AG20443 (cell line): Measurements from ENCODE around the gene NRXN3.

Experiments used
- DNase-seq: peaks from one replicate; pipeline ENCODE4 v3.0.0; 2012; ENCODE audit warnings: low spot score, mixed read lengths

NRXN3 gene

GRCh38 chr14:79829405-79830166, 1659.4 kb downstream of the NRXN3 start:
- no peak for DNase-seq

DNA sequence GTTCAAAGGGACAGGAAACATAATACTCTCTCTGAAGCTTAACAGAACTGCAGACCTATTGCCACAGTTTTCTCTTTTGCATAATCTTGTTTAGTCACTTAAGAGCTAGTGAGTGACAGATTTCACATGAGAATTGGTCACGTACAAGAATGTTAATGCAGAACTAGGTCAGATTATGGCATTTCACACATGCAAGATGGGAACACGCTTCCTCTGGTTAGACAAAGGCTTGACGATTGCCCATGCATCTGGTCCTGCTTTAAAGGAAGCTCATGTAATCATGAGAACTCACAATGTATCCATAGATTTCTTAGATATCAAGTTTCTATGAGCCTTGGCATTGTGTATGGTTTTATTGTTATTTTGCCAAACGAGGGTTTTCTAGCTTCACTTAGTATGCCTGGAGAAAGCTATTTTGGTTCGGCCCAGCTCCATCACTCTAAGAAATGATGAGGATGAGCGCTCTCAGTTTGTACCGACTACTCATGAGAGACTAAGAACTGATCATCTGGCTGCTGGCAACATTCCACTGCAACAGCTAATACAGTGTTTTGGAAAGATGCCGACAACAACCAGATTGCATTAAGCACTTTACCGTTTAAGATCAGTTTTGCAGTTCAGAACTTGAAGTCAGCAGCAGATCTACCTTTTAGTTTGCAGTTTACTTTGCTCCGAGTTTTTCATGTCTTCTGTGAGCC, 1661.2 kb downstream of the NRXN3 start:
- peak; percentile 15 for DNase-seq

- DNase-seq: no peak
Observed at GRCh38 chr14:79833781-79834180, 1663.6 kb downstream of the NRXN3 start.

GRCh38 chr14:79834868-79835267, 1664.7 kb downstream of the NRXN3 start:
- no peak for DNase-seq

- DNase-seq: no peak
Observed at GRCh38 chr14:79836577-79836976, 1666.4 kb downstream of the NRXN3 start.

DNA sequence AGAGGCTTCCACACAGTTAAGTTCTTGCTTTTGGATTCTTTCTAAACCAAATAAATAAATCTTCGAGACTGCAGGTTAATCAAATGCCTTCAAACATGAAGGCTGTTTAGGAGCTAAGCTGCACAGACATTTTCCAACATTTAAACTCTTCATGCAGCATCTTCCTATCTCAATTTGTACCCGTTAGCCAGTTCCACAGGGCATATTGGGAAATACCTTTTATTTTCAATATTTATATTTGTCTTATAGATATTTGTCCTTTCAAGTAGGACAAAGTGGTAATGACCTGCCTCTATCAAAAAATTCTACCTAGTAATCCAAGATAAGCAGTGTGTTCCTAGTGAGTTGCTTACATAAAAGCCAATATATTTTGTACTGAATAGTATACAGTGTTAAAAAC, 1667.5 kb downstream of the NRXN3 start:
- no peak for DNase-seq

DNA sequence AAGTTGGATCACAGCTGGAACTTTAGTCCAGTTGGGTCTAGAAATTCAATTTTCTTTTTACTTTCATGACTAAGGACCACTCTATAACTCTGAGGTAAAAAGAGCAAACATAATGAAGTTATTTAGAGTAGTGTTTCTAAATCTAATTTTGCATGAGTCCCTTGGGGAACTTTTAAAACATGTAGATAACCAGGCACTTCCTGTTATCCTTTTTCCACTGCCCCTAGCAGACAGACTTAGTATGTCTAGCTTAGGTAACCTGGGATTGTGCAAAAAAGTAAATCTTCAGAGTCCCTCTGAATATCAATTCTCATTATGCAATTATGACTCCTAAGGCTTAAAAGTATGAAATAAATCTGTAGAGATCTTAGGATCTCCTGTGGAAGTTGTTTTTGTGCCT, 1669.9 kb downstream of the NRXN3 start:
- no peak for DNase-seq

- DNase-seq: no peak
Observed at GRCh38 chr14:79840831-79841230, 1670.7 kb downstream of the NRXN3 start.

DNA sequence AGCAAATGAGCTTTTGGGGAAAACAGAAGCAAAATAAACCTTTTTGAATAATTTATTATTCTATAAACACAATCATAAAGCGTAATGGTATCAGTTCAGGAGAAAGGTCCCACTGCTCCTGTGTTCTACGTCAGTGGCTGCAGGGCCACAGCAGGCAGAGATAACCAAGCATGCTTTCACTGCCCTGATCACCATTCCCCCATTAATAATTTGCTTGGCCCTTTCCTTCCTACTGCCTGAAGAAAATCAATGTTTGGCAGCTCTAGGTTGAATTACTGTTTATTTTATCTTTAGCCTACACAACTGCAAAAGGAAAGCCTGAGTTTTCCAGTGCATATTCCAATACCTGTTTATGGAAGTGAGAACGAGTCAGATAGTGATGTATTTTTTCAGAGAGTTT, 1671.3 kb downstream of the NRXN3 start:
- no peak for DNase-seq

DNA sequence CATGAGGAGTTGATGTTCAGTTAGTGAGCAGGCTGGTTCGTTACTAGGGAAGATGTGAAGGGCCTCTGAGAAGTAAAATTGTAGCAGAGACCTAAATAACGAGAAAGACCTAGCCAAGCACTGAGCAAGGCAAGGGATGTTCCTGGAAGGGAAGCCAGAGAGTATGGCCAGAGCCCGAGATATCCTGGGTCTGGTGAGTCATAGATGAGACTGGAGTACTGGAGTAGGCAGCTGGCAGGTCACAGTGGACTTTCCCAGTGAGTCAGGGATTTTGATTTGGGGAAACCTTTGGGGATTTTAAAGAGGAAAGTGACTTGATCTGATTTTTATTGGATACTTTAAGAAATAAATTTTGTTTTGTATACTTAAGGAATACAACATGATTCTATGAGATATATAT, 1672.1 kb downstream of the NRXN3 start:
- peak; percentile 55 for DNase-seq

DNA sequence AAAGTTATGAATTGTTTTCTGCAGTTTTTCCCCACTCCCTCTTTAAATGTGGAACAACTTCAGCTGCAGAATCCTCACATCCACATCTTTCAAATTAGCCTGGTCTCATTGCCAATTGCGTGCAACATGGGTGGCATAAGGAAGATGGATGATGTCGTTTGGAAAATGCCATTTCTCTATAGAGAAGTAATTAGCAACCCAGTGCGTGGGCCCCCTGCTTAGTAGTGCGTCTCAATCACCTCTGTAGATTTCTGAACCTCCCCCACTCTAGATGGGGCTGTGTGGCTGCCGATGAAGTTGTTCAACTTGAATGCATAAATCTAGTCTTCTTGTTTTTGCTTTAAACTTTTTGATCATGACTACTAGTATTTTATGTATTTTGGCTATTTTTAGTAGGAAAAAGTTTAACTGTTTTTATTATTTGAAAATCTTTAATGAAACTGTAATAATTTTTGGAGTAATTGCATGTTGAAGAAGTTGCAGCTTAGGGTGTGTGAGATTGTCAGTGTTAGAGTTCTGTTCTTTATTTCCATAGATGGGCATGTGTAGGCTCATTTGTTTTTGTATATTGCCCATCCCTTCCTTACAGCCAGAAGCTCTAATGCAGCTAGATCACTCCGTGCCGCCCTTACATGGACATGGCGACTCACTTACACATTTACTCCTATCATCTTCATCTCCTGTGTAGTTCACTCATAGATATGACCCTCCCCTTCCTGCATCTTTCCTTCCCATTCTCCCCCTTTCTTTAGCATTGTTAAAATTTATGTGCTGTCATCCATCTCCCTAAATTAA, 1683.0 kb downstream of the NRXN3 start:
- DNase-seq: no peak

GRCh38 chr14:79855789-79856188, 1685.6 kb downstream of the NRXN3 start:
- DNase-seq: no peak

- DNase-seq: no peak
Observed at GRCh38 chr14:79856381-79856780, 1686.2 kb downstream of the NRXN3 start.

- DNase-seq: no peak
Observed at GRCh38 chr14:79861111-79861510, 1690.9 kb downstream of the NRXN3 start.

DNA sequence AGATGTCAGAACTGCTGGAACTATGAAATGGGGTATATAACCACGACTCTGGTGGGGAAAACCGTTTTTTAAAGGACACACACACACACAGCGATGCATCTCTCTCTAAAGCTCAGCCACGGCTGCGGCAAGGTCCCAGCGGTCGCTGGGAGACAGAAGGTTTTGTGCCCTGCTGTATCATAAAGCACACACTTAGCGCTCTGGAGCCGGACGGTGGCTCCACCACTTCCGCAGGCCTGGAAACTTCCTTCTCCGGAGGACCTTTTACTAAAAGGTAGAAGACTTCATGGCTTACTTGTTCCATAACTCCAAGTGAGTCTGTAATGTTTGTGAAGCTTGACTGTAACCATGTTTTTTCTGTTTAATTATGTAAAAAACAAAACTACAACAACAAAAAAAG, 1691.9 kb downstream of the NRXN3 start:
- DNase-seq: no peak

DNA sequence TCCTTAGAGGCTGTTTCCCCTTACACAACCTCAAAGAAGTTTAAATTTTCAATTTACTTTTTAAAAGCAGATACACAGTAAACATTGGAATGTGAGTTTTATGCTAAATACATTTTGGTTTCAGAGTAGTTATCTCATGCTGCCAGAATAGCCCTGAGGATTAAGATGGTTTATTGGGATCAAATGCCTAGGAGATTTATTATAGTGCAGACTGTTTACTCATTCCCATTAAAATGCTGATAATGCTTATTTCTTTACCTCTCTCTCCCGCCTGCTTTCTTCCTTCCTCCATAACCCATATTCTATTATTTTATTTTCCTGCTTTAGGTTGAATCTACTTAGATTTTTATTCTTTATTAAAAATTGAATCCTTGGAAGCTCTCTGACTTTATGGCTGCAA, 1701.0 kb downstream of the NRXN3 start:
- DNase-seq: no peak

DNA sequence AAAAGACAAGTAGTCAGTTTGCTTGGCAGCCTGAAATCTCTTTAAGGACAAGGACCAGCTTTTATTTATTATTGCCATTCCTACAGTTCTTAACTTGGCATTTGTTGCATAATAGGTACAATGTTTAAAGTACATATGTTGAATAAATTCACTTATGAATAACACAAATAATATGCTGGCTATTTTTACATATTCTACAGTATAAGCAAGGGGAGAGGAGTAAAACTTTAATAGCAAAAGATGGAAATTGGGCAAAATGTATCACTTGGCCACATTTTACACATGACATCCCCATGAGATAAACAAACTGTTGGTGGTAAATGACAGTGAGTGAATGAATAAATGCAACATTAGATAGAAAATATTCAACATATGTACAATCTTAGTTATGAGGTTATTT, 1708.1 kb downstream of the NRXN3 start:
- no peak for DNase-seq

GRCh38 chr14:79878785-79879184, 1708.6 kb downstream of the NRXN3 start:
- no peak for DNase-seq

GRCh38 chr14:79881299-79881698, 1711.1 kb downstream of the NRXN3 start:
- DNase-seq: no peak

DNA sequence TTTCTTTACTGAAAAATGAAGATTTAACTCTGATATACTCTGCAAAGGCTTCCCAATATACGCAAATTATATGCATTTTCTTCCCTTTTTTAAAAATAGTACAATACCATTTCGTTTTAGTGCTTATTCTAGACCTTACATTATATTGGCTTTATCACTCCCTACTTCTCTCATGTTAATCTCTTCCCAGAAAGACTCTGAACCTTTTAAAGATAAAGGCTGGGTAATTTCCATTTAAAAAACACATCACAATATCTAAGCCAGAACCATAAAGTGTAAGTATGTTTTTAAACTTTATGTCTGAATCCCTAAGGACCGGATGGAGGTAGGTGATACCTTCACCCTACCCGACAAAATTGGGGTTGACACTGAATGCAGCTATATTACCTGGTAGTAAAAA, 1720.4 kb downstream of the NRXN3 start:
- no peak for DNase-seq

DNA sequence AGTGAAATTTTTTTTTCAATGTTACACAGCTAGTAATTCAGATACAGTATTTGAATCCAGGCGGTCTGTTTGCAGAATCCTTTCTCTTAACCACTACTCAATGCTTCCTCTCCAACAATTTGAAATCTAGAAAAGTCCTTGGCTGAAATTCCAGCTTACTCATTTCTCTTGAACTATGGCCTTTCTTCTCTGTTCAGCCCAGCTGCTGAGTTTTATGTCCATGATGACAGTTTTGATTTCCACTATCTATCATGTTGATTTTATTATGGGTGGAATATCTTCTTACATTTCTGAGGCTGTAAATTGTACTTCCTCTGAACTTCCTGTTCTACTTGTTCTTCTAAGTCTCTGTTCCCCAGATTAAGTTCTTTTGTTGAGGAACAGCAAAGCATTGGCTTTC, 1725.8 kb downstream of the NRXN3 start:
- DNase-seq: no peak

DNA sequence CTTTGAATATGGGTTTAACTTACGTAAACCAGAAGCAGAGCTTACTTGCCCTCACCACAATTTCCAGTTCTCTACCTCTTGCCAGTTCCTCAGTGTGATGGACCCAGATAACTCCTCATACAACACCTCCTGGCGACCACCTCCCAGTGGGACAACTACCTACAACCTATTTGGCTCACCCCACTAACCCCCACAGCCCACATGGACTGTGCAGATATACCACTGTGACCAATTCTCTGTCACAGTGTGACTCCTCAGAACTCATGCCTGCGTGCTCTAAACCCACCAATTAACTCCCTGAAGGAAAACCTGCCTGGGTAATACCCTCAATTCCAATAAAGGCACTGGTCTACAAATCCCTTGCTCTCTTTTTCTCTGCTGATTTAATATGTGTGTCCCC, 1729.4 kb downstream of the NRXN3 start:
- DNase-seq: no peak

GRCh38 chr14:79904497-79904896, 1734.3 kb downstream of the NRXN3 start:
- no peak for DNase-seq
